ENCODE data around the gene FHOD1.

The FHOD1 gene

DNA sequence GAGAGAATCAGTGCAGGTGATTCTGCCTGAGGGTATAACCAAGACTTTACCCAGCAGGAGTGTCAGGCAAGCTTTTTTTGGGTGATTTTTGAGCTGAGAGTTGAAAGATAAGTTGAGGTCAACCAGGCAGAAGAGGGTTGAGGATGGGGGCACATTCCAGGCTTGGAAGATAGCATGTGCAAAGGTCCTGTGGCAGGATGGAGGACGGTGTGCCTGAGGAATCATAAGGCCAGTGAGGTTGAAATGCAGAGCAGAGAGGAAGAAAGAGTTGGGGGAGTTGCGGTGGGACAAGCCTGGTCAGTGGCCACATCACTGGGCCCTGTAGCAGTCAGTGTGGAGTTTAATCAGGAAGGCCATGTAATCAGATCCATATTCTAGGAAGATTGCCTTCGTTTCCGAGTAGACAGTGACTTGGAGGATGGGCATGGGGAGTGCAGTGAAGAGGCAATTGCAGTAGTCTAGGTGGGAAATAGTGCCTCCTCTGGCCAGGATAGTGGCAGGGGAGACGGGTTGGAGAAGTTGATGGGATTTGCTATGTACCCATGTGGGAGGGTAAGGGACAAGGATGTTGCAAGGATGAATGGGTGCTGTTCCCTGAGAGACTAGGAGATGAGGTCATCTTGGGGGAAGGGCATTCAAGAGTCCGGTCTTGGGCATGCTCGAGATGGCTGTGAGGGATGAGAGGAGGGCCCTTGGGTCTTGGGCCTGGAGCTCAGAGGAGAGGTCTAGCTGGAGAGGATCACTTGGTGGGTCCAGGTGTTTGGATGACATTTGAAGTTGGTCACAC, 36.0 kb upstream of the FHOD1 start:
- H3K9me2 ChIP-seq (ENCODE audit: low read depth, low read length) = no peaks in the 10 kb centered on the region

GRCh38 chr16:67282447-67282805, 35.1 kb upstream of the FHOD1 start:
- Histone ChIP-seq H3K9me2 (ENCODE audit: low read depth, low read length) (no peaks in the 10 kb centered on the region), H3K4me3 (ENCODE audit: low read depth, low read length, poor library complexity, severe bottlenecking) (no peak overlapping the region), H3K9ac (ENCODE audit: low read length) (no peak overlapping the region), H3K27me3 (ENCODE audit: insufficient read depth, low read length) (no peaks in the 10 kb centered on the region), H4K20me1 (ENCODE audit: insufficient read depth, low read length) (no peaks in the 10 kb centered on the region), H3K79me2 (ENCODE audit: insufficient read depth, low read length) (no peaks in the 10 kb centered on the region), H3K27ac (ENCODE audit: low read depth, low read length, poor library complexity, severe bottlenecking) (no peak overlapping the region), H3K9me3 (ENCODE audit: low read length) (no peaks in the 10 kb centered on the region), H3K4me2 (ENCODE audit: low read length) (no peak overlapping the region), H3K36me3 (ENCODE audit: insufficient read depth, low read length) (no peaks in the 10 kb centered on the region), H3K4me1 (ENCODE audit: insufficient read depth, low read length, severe bottlenecking) (peaks cover 9% of the 10 kb centered on the region), H2AFZ (ENCODE audit: low read length) (no peak overlapping the region), H3F3A (ENCODE audit: insufficient read depth, low read length) (no peaks in the 10 kb centered on the region)
- TF ChIP-seq EZH2 (IDR thresholded peaks at IDR 0.05; ENCODE audit: borderline replicate concordance, low read length) (no peak), CTCF (IDR thresholded peaks at IDR 0.05; ENCODE audit: low read length) (no peak)

More for the DNA sequence above, 36.0 kb upstream of the FHOD1 start:
- Histone ChIP-seq H3K4me2 (ENCODE audit: low read length) (no peak overlapping the region), H3K27me3 (ENCODE audit: insufficient read depth, low read length) (no peaks in the 10 kb centered on the region), H4K20me1 (ENCODE audit: insufficient read depth, low read length) (no peaks in the 10 kb centered on the region), H3K79me2 (ENCODE audit: insufficient read depth, low read length) (no peaks in the 10 kb centered on the region), H2AFZ (ENCODE audit: low read length) (no peak overlapping the region), H3F3A (ENCODE audit: insufficient read depth, low read length) (no peaks in the 10 kb centered on the region), H3K4me3 (ENCODE audit: low read depth, low read length, poor library complexity, severe bottlenecking) (no peak overlapping the region), H3K36me3 (ENCODE audit: insufficient read depth, low read length) (no peaks in the 10 kb centered on the region), H3K4me1 (ENCODE audit: insufficient read depth, low read length, severe bottlenecking) (peaks cover 3% of the 10 kb centered on the region), H3K27ac (ENCODE audit: low read depth, low read length, poor library complexity, severe bottlenecking) (no peak overlapping the region), H3K9ac (ENCODE audit: low read length) (no peak overlapping the region), H3K9me3 (ENCODE audit: low read length) (no peaks in the 10 kb centered on the region)
- TF ChIP-seq EZH2 (IDR thresholded peaks at IDR 0.05; ENCODE audit: borderline replicate concordance, low read length) (no peak), CTCF (IDR thresholded peaks at IDR 0.05; ENCODE audit: low read length) (peak; percentile 13; the same call in 1 of the 2 replicates)

GRCh38 chr16:67281536-67282446, 34.5 kb upstream of the FHOD1 start:
- H3K4me3 ChIP-seq (ENCODE audit: low read depth, low read length, poor library complexity, severe bottlenecking) = no peak overlapping the region
- no peaks in the 10 kb centered on the region for H3K36me3 ChIP-seq (ENCODE audit: insufficient read depth, low read length)
- H3F3A ChIP-seq (ENCODE audit: insufficient read depth, low read length) = no peaks in the 10 kb centered on the region
- H2AFZ ChIP-seq (ENCODE audit: low read length) = no peak overlapping the region
- H3K27ac ChIP-seq (ENCODE audit: low read depth, low read length, poor library complexity, severe bottlenecking) = no peak overlapping the region
- H3K27me3 ChIP-seq (ENCODE audit: insufficient read depth, low read length) = no peaks in the 10 kb centered on the region
- no peak for TF ChIP-seq CTCF (IDR thresholded peaks at IDR 0.05; ENCODE audit: low read length)
- no peak for TF ChIP-seq EZH2 (IDR thresholded peaks at IDR 0.05; ENCODE audit: borderline replicate concordance, low read length)
- H3K4me1 ChIP-seq (ENCODE audit: insufficient read depth, low read length, severe bottlenecking) = peaks cover 9% of the 10 kb centered on the region
- H3K9me3 ChIP-seq (ENCODE audit: low read length) = no peaks in the 10 kb centered on the region
- no peaks in the 10 kb centered on the region for H4K20me1 ChIP-seq (ENCODE audit: insufficient read depth, low read length)
- H3K9me2 ChIP-seq (ENCODE audit: low read depth, low read length) = no peaks in the 10 kb centered on the region
- no peaks in the 10 kb centered on the region for H3K79me2 ChIP-seq (ENCODE audit: insufficient read depth, low read length)
- H3K9ac ChIP-seq (ENCODE audit: low read length) = no peak overlapping the region
- H3K4me2 ChIP-seq (ENCODE audit: low read length) = no peak overlapping the region
